ENCODE data around the gene CLDN3.
"Not testable (repeated sequence)": the region's sequence is repeated elsewhere in the genome, so short reads cannot be mapped to it uniquely, and the experiment has no call there.

GRCh38 chr7:73720443-73720842, 49.6 kb downstream of the CLDN3 start:
- not testable (repeated sequence) for TF ChIP-seq CTCF (conservative IDR thresholded peaks at IDR 0.05; ENCODE audit: low read depth, low read length); POLR2A (IDR thresholded peaks at IDR 0.05; ENCODE audit: low read depth, low read length); BHLHE40 (IDR thresholded peaks at IDR 0.05; ENCODE audit: low read depth, low read length); RCOR1 (IDR thresholded peaks at IDR 0.05; ENCODE audit: insufficient replicate concordance, low read length); MXI1 (IDR thresholded peaks at IDR 0.05; ENCODE audit: borderline replicate concordance, low read depth, low read length)
